Colon (tissue), 2 donors: ENCODE results near the gene NPEPL1.
"Not testable (repeated sequence)": the region's sequence is repeated elsewhere in the genome, so short reads cannot be mapped to it uniquely, and the experiment has no call there.

Experiments used
- FAIRE-seq: peaks from 2 replicates; lab custom pipeline; 2012; peaks lifted over from hg19 to GRCh38; lab: Jason Lieb, UNC
- donor health status: control.
- donor health status: control.

Gene NPEPL1

GRCh38 chr20:58742668-58743566 lies 50.3 kb downstream of the NPEPL1 start:
- no peak for FAIRE-seq

GRCh38 chr20:58743929-58744534 lies 51.4 kb downstream of the NPEPL1 start:
- FAIRE-seq = no peak

- FAIRE-seq = no peak
Observed at GRCh38 chr20:58744836-58745235, 52.2 kb downstream of the NPEPL1 start.

- FAIRE-seq = no peak
Observed at GRCh38 chr20:58745391-58745790, 52.8 kb downstream of the NPEPL1 start.

GRCh38 chr20:58746620-58747019 lies 54.0 kb downstream of the NPEPL1 start:
- no peak for FAIRE-seq

GRCh38 chr20:58747211-58747610 lies 54.6 kb downstream of the NPEPL1 start:
- no peak for FAIRE-seq

GRCh38 chr20:58748618-58749017 lies 56.0 kb downstream of the NPEPL1 start:
- no peak for FAIRE-seq

GRCh38 chr20:58749098-58749769 lies 56.6 kb downstream of the NPEPL1 start:
- no peak for FAIRE-seq

GRCh38 chr20:58749979-58750378 lies 57.4 kb downstream of the NPEPL1 start:
- no peak for FAIRE-seq

GRCh38 chr20:58750706-58751105 lies 58.1 kb downstream of the NPEPL1 start:
- FAIRE-seq = not testable (repeated sequence)

GRCh38 chr20:58751979-58752378 lies 59.4 kb downstream of the NPEPL1 start:
- no peak for FAIRE-seq

- FAIRE-seq = no peak
Observed at GRCh38 chr20:58752565-58752964, 60.0 kb downstream of the NPEPL1 start.

- FAIRE-seq = no peak
Observed at GRCh38 chr20:58753267-58753921, 60.8 kb downstream of the NPEPL1 start.

GRCh38 chr20:58753922-58754551 lies 61.4 kb downstream of the NPEPL1 start:
- FAIRE-seq = no peak

- FAIRE-seq = no peak
Observed at GRCh38 chr20:58754584-58754983, 62.0 kb downstream of the NPEPL1 start.

- FAIRE-seq = no peak
Observed at GRCh38 chr20:58755062-58755697, 62.6 kb downstream of the NPEPL1 start.

- FAIRE-seq = no peak
Observed at GRCh38 chr20:58755766-58756449, 63.3 kb downstream of the NPEPL1 start.

- FAIRE-seq = no peak
Observed at GRCh38 chr20:58756450-58756775, 63.8 kb downstream of the NPEPL1 start.

- not testable (repeated sequence) for FAIRE-seq
Observed at GRCh38 chr20:58757647-58758046, 65.0 kb downstream of the NPEPL1 start.

- no peak for FAIRE-seq
Observed at GRCh38 chr20:58759947-58760346, 67.3 kb downstream of the NPEPL1 start.

- FAIRE-seq = no peak
Observed at GRCh38 chr20:58760856-58761255, 68.3 kb downstream of the NPEPL1 start.
